Measurements from ENCODE around the gene H2AZ1.
A peak's percentile ranks its signal among the peaks of the same experiment; 100 is the strongest.

The H2AZ1 gene

DNA sequence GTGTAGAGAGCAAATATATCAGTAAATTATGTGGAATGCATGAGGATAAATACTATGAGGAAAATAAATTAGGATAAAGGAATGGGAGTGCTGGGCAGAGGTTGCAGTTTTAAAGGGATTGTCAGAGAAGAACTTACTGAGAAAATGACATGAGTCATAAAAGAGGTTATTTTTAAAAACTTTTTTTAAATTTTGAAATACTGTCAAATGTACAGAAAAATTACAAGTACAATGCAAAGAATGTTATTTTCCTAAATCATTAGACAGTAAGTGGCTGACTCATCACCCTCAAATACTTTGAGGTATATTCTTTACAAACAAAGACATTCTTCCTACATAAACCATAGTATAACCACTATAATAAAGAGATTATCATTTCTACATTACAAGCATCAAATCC, 29.8 kb upstream of the H2AZ1 start:
- no peak for DNase-seq (ENCODE audit: low read depth)
- H3K4me3 ChIP-seq (ENCODE audit: control insufficient read depth, low read depth, low read length), result no peak overlapping the region
- TF ChIP-seq, protein P1, sequence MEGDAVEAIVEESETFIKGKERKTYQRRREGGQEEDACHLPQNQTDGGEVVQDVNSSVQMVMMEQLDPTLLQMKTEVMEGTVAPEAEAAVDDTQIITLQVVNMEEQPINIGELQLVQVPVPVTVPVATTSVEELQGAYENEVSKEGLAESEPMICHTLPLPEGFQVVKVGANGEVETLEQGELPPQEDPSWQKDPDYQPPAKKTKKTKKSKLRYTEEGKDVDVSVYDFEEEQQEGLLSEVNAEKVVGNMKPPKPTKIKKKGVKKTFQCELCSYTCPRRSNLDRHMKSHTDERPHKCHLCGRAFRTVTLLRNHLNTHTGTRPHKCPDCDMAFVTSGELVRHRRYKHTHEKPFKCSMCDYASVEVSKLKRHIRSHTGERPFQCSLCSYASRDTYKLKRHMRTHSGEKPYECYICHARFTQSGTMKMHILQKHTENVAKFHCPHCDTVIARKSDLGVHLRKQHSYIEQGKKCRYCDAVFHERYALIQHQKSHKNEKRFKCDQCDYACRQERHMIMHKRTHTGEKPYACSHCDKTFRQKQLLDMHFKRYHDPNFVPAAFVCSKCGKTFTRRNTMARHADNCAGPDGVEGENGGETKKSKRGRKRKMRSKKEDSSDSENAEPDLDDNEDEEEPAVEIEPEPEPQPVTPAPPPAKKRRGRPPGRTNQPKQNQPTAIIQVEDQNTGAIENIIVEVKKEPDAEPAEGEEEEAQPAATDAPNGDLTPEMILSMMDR (IDR thresholded peaks at IDR 0.05; ENCODE audit: control insufficient read depth, insufficient read depth, low read depth, low read length, missing control alignments), result no peak

DNA sequence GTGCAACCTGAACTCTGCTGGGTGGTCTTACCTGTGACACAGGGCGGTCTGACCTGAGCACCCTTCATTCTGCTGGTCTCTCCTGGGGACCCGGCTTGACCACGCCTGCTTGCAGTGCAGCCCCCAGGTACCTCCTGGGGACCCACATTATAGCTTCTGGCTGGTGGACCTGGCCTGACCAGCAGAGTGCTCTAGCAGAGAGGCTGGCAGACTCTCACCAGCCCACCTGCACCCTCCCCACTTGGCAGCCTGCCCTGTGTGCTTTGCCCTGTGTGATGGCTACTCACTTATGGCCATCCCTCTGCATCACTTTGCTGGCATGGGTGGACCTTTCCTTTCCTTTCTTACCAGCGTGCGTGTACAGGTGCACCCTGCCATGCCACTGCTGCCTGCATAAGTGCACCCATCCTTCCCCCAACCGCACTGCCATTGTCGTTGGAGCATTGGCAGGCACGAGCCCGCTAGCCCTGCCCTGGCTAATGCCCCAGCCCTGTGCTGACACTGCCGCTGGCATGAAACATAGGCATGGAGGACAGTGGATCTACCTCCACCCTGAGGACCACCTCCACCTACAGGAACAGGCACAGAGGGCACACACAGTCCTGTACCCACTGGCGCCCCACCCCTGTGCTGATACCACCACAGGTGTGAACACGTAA, 21.5 kb upstream of the H2AZ1 start:
- no peak for DNase-seq (ENCODE audit: low read depth)
- no peak overlapping the region for H3K4me3 ChIP-seq (ENCODE audit: control insufficient read depth, low read depth, low read length)
- TF ChIP-seq, protein P1 (IDR thresholded peaks at IDR 0.05; ENCODE audit: control insufficient read depth, insufficient read depth, low read depth, low read length, missing control alignments), result no peak

DNA sequence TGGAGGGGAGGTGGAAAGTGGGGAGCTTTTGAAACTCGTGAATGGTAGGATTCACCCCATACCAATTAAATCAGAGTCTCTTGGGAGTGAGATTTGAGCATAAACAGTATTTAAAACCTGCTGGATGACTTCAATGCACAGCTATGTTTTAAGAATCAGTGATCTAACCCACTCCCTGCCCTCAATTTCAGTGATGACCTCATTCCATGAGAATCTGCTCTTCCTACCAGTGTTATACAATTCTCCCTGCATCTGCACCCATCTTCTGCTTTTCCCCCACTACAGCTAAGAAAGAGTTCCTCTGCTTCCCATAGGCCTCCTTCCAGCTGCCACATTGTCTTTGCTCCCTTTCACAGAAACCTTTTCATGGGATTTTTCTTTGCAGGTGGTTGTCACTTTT, 18.3 kb upstream of the H2AZ1 start:
- DNase-seq (ENCODE audit: low read depth), result peak; percentile 23
- no peak overlapping the region for H3K4me3 ChIP-seq (ENCODE audit: control insufficient read depth, low read depth, low read length)
- TF ChIP-seq, protein P1 (IDR thresholded peaks at IDR 0.05; ENCODE audit: control insufficient read depth, insufficient read depth, low read depth, low read length, missing control alignments), result no peak

DNA sequence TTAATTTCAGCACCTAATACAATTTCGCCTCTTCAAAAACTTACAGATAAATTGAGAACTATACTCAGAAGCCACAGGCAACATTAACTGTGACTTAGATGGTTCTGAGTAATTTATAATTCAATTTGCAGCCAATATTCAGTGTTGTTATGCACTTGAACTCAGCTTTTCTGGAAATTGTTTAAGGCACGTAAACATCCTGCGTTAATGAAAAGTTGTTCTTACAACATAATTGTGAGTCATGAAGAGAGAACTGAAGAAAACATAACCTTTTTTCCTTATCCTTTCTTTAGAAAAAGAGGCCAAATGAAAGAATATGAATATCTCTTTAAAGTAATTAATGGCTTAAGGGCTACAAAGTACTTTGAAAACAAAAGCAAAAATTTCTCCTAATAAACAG, 16.6 kb upstream of the H2AZ1 start:
- no peak overlapping the region for H3K4me3 ChIP-seq (ENCODE audit: control insufficient read depth, low read depth, low read length)

DNA sequence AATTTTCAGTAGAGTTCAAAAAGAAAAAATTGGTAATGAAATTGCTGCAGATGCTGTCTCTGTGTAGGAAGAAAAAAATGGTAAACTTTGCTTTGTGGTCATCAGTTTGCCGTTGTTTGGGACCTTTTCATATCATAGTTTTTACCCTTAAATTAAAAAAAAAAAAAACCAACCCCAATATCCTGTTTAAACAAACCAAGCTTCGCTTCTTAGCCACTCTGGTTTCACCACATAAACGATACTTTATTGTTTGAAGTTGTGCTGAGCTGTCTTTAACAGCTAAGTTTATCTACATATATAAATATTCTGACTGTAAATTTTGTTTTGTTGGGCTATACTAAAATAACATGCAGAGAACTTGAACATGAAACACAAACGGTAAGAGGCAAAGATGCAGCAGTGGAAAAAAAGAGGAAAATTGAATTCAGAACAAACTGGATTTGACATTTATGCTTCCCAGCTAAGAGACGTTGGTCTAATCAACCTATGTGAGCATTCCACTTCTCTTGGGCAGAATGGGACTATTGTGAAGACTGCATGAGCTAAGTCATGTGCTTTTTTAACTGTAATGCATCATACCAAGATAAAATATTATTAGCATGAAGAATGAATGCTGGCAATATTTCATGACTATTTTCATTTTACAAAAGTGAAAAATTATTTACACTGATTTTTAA, 15.7 kb upstream of the H2AZ1 start:
- DNase-seq (ENCODE audit: low read depth), result no peak

More for the DNA sequence above, 16.6 kb upstream of the H2AZ1 start:
- TF ChIP-seq, protein P1 (IDR thresholded peaks at IDR 0.05; ENCODE audit: control insufficient read depth, insufficient read depth, low read depth, low read length, missing control alignments), result no peak
- no peak for DNase-seq (ENCODE audit: low read depth)

DNA sequence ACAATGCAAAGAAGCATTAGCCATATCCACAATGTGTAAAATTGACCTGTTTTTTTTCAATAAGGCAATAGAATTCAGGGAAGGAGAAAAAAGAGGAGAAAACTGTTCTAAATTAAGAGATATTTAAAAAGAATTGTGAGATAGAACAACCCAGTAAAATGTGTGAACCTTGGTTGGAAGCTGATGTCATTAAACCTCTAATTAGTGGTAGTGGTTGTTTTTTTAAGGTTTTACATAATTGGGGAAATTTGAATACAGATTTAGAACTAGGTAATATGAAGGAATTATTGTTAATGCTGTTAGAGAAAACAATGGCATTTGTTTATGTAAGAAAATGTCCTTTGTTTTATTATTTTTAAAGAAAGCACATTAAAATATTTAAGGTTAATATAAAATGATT, 15.1 kb upstream of the H2AZ1 start:
- no peak for DNase-seq (ENCODE audit: low read depth)
- TF ChIP-seq, protein P1 (IDR thresholded peaks at IDR 0.05; ENCODE audit: control insufficient read depth, insufficient read depth, low read depth, low read length, missing control alignments), result no peak
- no peak overlapping the region for H3K4me3 ChIP-seq (ENCODE audit: control insufficient read depth, low read depth, low read length)

More for the DNA sequence above, 15.7 kb upstream of the H2AZ1 start:
- TF ChIP-seq, protein P1 (IDR thresholded peaks at IDR 0.05; ENCODE audit: control insufficient read depth, insufficient read depth, low read depth, low read length, missing control alignments), result no peak
- no peak overlapping the region for H3K4me3 ChIP-seq (ENCODE audit: control insufficient read depth, low read depth, low read length)
